K562 (cell line): ENCODE data around the gene VAMP4. TPM values are rescaled to one million over a fixed set of nuclear protein-coding genes. Genes with fewer than 3 reads are reported as not detected.

Source experiments
- ATAC-seq: fragments of 200-7000 bp; cut with Tn5 transposase; 3 replicates; pipeline ENCODE4 v1.9.1; 2020; ENCODE audit warnings: moderate library complexity
- BruUV-seq: library from RNA; stranded (reverse); fragments of 400-500 nt; replicated peaks from 2 replicates; lab custom pipeline; 2021; lab: Mats Ljungman, UMichigan
- CTCF ChIA-PET: fragments of 300-600 bp; formaldehyde crosslinking; extraction: SDS; loops from one replicate; lab custom pipeline; 2021; ENCODE audit warnings: low intra/inter-chr PET ratio; lab: Yijun Ruan, JAX
- POLR2A ChIA-PET: fragments of 300-600, 350-650 bp; sonication (Branson Sonifier 250); formaldehyde crosslinking; extraction: SDS; loops from one replicate; lab custom pipeline; 2021; ENCODE audit warnings: antibody characterized with exemption, inconsistent platforms; lab: Yijun Ruan, JAX
- DNase-seq, 4 experiments: peaks; one replicate each; pipeline versions ENCODE4 v3.0.0 to v3.0.0-alpha.2; 2011 to 2018; ENCODE audit warnings: low spot score in 3 of 4, mixed read lengths in 3 of 4; ENCODE audit errors: extremely low read depth in 1 of 4
- FAIRE-seq: peaks from 2 replicates; lab custom pipeline; 2011; peaks lifted over from hg19 to GRCh38; lab: Jason Lieb, UNC
- H2AFZ ChIP-seq: 2 replicates; pipeline ENCODE4 v1.6.0; 2011; ENCODE audit warnings: low read depth, low read length, control low read depth, inconsistent platforms
- H3K27ac ChIP-seq: fragments of 200-600 bp; 3 replicates; pipeline ENCODE4 v1.8.0; 2011; ENCODE audit warnings: low read depth, mild to moderate bottlenecking, control low read depth, inconsistent platforms, low read length, moderate library complexity, mixed read lengths; ENCODE audit errors: extremely low read depth
- H3K27me3 ChIP-seq, 2 experiments: fragments of 300-600 bp in 1 of 2; 2 replicates in 1 of 2; 3 replicates in 1 of 2; pipeline versions ENCODE4 v1.6.0 to v1.8.0; 2011; ENCODE audit warnings: inconsistent platforms in 2 of 2, low read length in 2 of 2, mild to moderate bottlenecking in 1 of 2, mixed read lengths in 1 of 2, moderate library complexity in 1 of 2; ENCODE audit not compliant: control insufficient read depth in 2 of 2, insufficient read depth in 2 of 2
- H3K36me3 ChIP-seq: fragments of 300-600 bp; 3 replicates; pipeline ENCODE4 v1.8.0; 2011; ENCODE audit warnings: mild to moderate bottlenecking, low read length, inconsistent platforms; ENCODE audit not compliant: control insufficient read depth, insufficient read depth
- H3K4me1 ChIP-seq, 2 experiments: fragments of 200-600 bp in 1 of 2; replicated peaks in 1 of 2; 2 replicates in 1 of 2; 3 replicates in 1 of 2; pipeline versions ENCODE4 v1.5.1 to v1.8.0; 2011; ENCODE audit warnings: inconsistent platforms in 2 of 2, low read length in 2 of 2, mild to moderate bottlenecking in 1 of 2, mixed read lengths in 1 of 2, moderate library complexity in 1 of 2; ENCODE audit not compliant: control insufficient read depth in 2 of 2, insufficient read depth in 2 of 2
- H3K4me2 ChIP-seq: 2 replicates; pipeline ENCODE4 v1.6.1; 2011; ENCODE audit warnings: low read length, control low read depth, inconsistent platforms, mixed read lengths; ENCODE audit not compliant: insufficient read depth
- H3K4me3 ChIP-seq: fragments of 200-600 bp; sonication (generic), shearing (Covaris generic); 2 replicates; pipeline ENCODE4 v1.5.1; 2016; ENCODE audit warnings: control low read depth, inconsistent platforms
- H3K79me2 ChIP-seq: fragments of 200-600 bp; 3 replicates; pipeline ENCODE4 v1.8.0; 2011; ENCODE audit warnings: low read length, inconsistent platforms; ENCODE audit not compliant: control insufficient read depth, insufficient read depth
- H3K9ac ChIP-seq, 2 experiments: 2 replicates each; pipeline versions ENCODE4 v1.6.0 to v1.6.1; 2011; ENCODE audit warnings: low read depth in 2 of 2, low read length in 2 of 2, control low read depth in 1 of 2, inconsistent platforms in 1 of 2, mild to moderate bottlenecking in 1 of 2, mixed read lengths in 1 of 2; ENCODE audit not compliant: insufficient read depth in 1 of 2
- H3K9me1 ChIP-seq: one replicate; pipeline ENCODE4 v1.6.0; 2011; ENCODE audit warnings: inconsistent platforms, mild to moderate bottlenecking, low read length, moderate library complexity; ENCODE audit not compliant: control insufficient read depth, insufficient read depth
- H3K9me3 ChIP-seq: replicated peaks from 2 replicates; pipeline ENCODE4 v1.5.1; 2011; ENCODE audit warnings: low read depth, low read length, inconsistent platforms; ENCODE audit not compliant: control insufficient read depth, insufficient read depth
- H4K20me1 ChIP-seq: replicated peaks from 2 replicates; pipeline ENCODE4 v1.6.1; 2011; ENCODE audit warnings: low read length, inconsistent platforms, mixed read lengths; ENCODE audit not compliant: control insufficient read depth, insufficient read depth
- ATF1 ChIP-seq, 2 experiments: fragments of 450-650 bp in 1 of 2; IDR thresholded peaks; 2 replicates each; pipeline ENCODE4 v1.6.1; 2016; ENCODE audit warnings: missing compliant biosample characterization in 1 of 2, missing genetic modification characterization in 1 of 2
- ATF6 ChIP-seq: sonication (generic); formaldehyde crosslinking; IDR thresholded peaks from 2 replicates; pipeline ENCODE4 v1.4.0; 2020; ENCODE audit warnings: mild to moderate bottlenecking, missing genetic modification reagents
- E2F6 ChIP-seq, 2 experiments: IDR thresholded peaks; 2 replicates each; pipeline ENCODE4 v1.6.1; 2011; ENCODE audit warnings: borderline replicate concordance in 1 of 2, control low read depth in 1 of 2, low read depth in 1 of 2, low read length in 1 of 2, mild to moderate bottlenecking in 1 of 2, mixed read lengths in 1 of 2, moderate library complexity in 1 of 2; ENCODE audit not compliant: insufficient read depth in 1 of 2, insufficient read length in 1 of 2, poor library complexity in 1 of 2, severe bottlenecking in 1 of 2; ENCODE audit errors: extremely low read depth in 1 of 2
- GABPB2 ChIP-seq: fragments of 250-450 bp; sonication (Bioruptor Pico); conservative IDR thresholded peaks from 2 replicates; pipeline ENCODE4 v1.5.1; 2021; ENCODE audit warnings: mild to moderate bottlenecking
- THRA ChIP-seq: fragments of 450-650 bp; IDR thresholded peaks from 2 replicates; pipeline ENCODE4 v1.6.1; 2017; ENCODE audit warnings: mild to moderate bottlenecking, moderate library complexity
- WGBS: fragments of 100-300 bp; shearing (Covaris generic); methylation state at CpG from one replicate; pipeline ENCODE4 v1.1.6; 2016; ENCODE audit warnings: low coverage, mixed read lengths; ENCODE audit not compliant: insufficient coverage; ENCODE audit errors: missing lambda C conversion rate; 5-methylcytosine and 5-hydroxymethylcytosine counted together
- in situ Hi-C: fragments of 300-500 bp; cut with MboI; formaldehyde crosslinking; loops from 4 replicates; pipeline ENCODE4 v1.15.0; 2018; ENCODE audit warnings: inconsistent platforms, mixed read lengths
- intact Hi-C: fragments of 100-400 bp; cut with micrococcal nuclease; formaldehyde crosslinking; loops from 2 replicates; pipeline ENCODE4 v1.14.2; 2022
- polyA plus RNA-seq, 8 experiments: library from polyadenylated mRNA; depleted of rRNA in 4 of 8; stranded (reverse) in 5 of 8; unstranded in 3 of 8; fragments of >200 nt; fragmentation: Nextera tagmentation in 2 of 8; fragmentation: Illumina TruSeq in 1 of 8; extraction: Ambion mirVana in 2 of 8; extraction: Trizol in 1 of 8; gene quantifications; 2 replicates each; pipeline versions ENCODE4 v1.2.1 to v1.2.3, GENCODE V29; 2011 to 2014; ENCODE audit warnings: inconsistent platforms in 1 of 8, missing spikeins in 1 of 8
- total RNA-seq, 7 experiments: library from RNA; depleted of rRNA in 6 of 7; stranded (reverse); fragments of >200 nt in 6 of 7; fragmentation: Illumina TruSeq in 2 of 7; extraction: Trizol in 2 of 7; gene quantifications; 2 replicates each; pipeline versions ENCODE4 v1.2.1 to v1.2.3, GENCODE V29; 2011 to 2021; ENCODE audit warnings: low replicate concordance in 1 of 7

Gene VAMP4
- total and polyA plus RNA-seq, 9 of the 15 experiments (the other 6 are each of a cell fraction or from before 2014, with no cell fraction given) = 3.3 to 21.4 (median 11.9) TPM

- H3K4me1 ChIP-seq = peaks cover 0 to 4% of the 10 kb centered on the region in 2 experiments; a peak in 2 of 5 replicates
- no peak for DNase-seq
- H3K9me1 ChIP-seq = no peaks in the 10 kb centered on the region
- no peak overlapping the region for H3K27ac ChIP-seq
- no peaks in the 10 kb centered on the region for H3K9me3 ChIP-seq
- no peaks in the 10 kb centered on the region for H4K20me1 ChIP-seq
- BruUV-seq = no TSS peak
- no peaks in the 10 kb centered on the region for H3K27me3 ChIP-seq
- no peak overlapping the region for H2AFZ ChIP-seq
- H3K4me3 ChIP-seq = no peak overlapping the region
- H3K79me2 ChIP-seq = no peaks in the 10 kb centered on the region
- H3K4me2 ChIP-seq = no peak overlapping the region
- in situ Hi-C loops (no loop called here), intact Hi-C loops (loop anchor here (10.0 kb wide), 1 partner anchor 228 kb away; the partner anchor contains the start of gene PRRC2C)
- no peak for ATAC-seq
- no peak overlapping the region for H3K9ac ChIP-seq
- 82% methylated on average over 1 of the region's 1 CpG for WGBS
- FAIRE-seq = no peak
- TF ChIP-seq E2F6 (IDR thresholded peaks at IDR 0.05; ENCODE audit: borderline replicate concordance in 1 of 2, extremely low read depth in 1 of 2, insufficient read depth in 1 of 2, insufficient read length in 1 of 2, low read depth in 1 of 2, low read length in 1 of 2, poor library complexity in 1 of 2, severe bottlenecking in 1 of 2) (no peak), THRA (no peak), ATF6 (CRISPR knock-in tag) (no peak), ATF1 (CRISPR knock-in tag; IDR thresholded peaks at IDR 0.05) (no peak), ATF1 (tag; IDR thresholded peaks at IDR 0.05) (no peak), GABPB2 (CRISPR knock-in tag) (no peak)
- POLR2A ChIA-PET = interaction anchor here (0.7 kb wide), 1 partner anchor 8 kb away, joined by 3 read pairs; no protein-coding TSS in a partner anchor
- H3K36me3 ChIP-seq = peaks cover 11% of the 10 kb centered on the region; the same call in 2 of the 3 replicates
- CTCF ChIA-PET = no interaction called here
These were observed 29.5 kb downstream of the VAMP4 start for GRCh38 chr1:171712341-171712740.
